ENCODE data around the gene CRLF3.
"Not testable (repeated sequence)": the region's sequence is repeated elsewhere in the genome, so short reads cannot be mapped to it uniquely, and the experiment has no call there.

CRLF3 gene

DNA sequence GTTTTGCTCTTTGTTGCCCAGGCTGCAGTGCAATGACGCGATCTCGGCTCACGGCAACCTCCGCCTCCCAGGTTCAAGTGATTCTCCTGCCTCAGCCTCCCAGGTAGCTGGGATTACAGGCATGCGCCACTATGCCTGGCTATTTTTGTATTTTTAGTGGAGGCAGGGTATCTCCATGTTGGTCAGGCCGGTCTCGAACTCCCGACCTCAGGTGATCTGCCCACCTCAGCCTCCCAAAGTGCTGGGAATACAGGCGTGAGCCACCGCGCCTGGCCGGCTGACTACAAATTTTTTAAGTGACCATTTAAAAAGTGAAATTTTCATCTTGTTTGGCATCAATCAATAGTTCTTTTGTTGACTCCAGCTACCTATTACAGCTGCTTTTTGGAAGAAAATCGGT lies 90.3 kb downstream of the CRLF3 start:
- DNase-seq, result not testable (repeated sequence)
